DOHH2 (cell line): ENCODE data around the gene NETO2.

ENCODE experiments used
- H3F3A ChIP-seq: fragments of 200-600 bp; sonication (generic), shearing (Covaris generic); 2 replicates; pipeline ENCODE4 v1.6.0; 2016; ENCODE audit warnings: antibody characterized with exemption, mild to moderate bottlenecking; ENCODE audit not compliant: control insufficient read depth, insufficient read depth
- H3K27ac ChIP-seq: fragments of 200-600 bp; sonication (generic); 2 replicates; pipeline ENCODE4 v1.5.1; 2014; ENCODE audit warnings: low read depth, mild to moderate bottlenecking, low read length, moderate library complexity
- H3K27me3 ChIP-seq: fragments of 200-600 bp; sonication (generic); 2 replicates; pipeline ENCODE4 v1.6.1; 2014; ENCODE audit warnings: mild to moderate bottlenecking, low read length, mixed read lengths; ENCODE audit not compliant: control insufficient read depth
- H3K36me3 ChIP-seq: fragments of 200-600 bp; sonication (generic); 2 replicates; pipeline ENCODE4 v1.6.1; 2014; ENCODE audit warnings: mild to moderate bottlenecking, low read length, moderate library complexity, mixed read lengths; ENCODE audit not compliant: control insufficient read depth
- H3K4me1 ChIP-seq: fragments of 200-600 bp; sonication (generic); 2 replicates; pipeline ENCODE4 v1.6.1; 2014; ENCODE audit warnings: mild to moderate bottlenecking, low read length, mixed read lengths; ENCODE audit not compliant: control insufficient read depth
- H3K4me2 ChIP-seq: fragments of 200-600 bp; sonication (generic); 2 replicates; pipeline ENCODE4 v1.6.0; 2014; ENCODE audit warnings: mild to moderate bottlenecking, low read length, moderate library complexity
- H3K4me3 ChIP-seq: fragments of 200-600 bp; sonication (generic); 2 replicates; pipeline ENCODE4 v1.5.1; 2014; ENCODE audit warnings: mild to moderate bottlenecking, low read length, mixed read lengths
- H3K79me2 ChIP-seq: fragments of 200-600 bp; sonication (generic); 2 replicates; pipeline ENCODE4 v1.6.1; 2014; ENCODE audit warnings: mild to moderate bottlenecking, low read length, mixed read lengths; ENCODE audit not compliant: control insufficient read depth
- H3K9me2 ChIP-seq: fragments of 200-600 bp; sonication (generic); replicated peaks from 2 replicates; pipeline ENCODE4 v1.6.1; 2014; ENCODE audit warnings: mild to moderate bottlenecking, low read length, mixed read lengths; ENCODE audit not compliant: control insufficient read depth
- H3K9me3 ChIP-seq: fragments of 200-600 bp; sonication (generic); 2 replicates; pipeline ENCODE4 v1.6.1; 2014; ENCODE audit warnings: antibody characterized with exemption, low read length, mixed read lengths; ENCODE audit not compliant: control insufficient read depth, insufficient read depth
- H4K20me1 ChIP-seq: fragments of 200-600 bp; sonication (generic); 2 replicates; pipeline ENCODE4 v1.6.0; 2014; ENCODE audit warnings: low read depth, mild to moderate bottlenecking, antibody characterized with exemption, low read length, moderate library complexity; ENCODE audit not compliant: control insufficient read depth, insufficient read depth
- CTCF ChIP-seq: fragments of 200-600 bp; sonication (generic); IDR thresholded peaks from one replicate; pipeline ENCODE4 v1.5.1; 2014; ENCODE audit warnings: antibody characterized with exemption, mild to moderate bottlenecking, low read depth, low read length; ENCODE audit not compliant: poor library complexity, severe bottlenecking
- EZH2phosphoT487 ChIP-seq: fragments of 200-600 bp; sonication (generic); IDR thresholded peaks from 2 replicates; pipeline ENCODE4 v1.6.1; 2017; ENCODE audit warnings: borderline replicate concordance, mild to moderate bottlenecking, antibody characterized with exemption, low read length, moderate library complexity, mixed read lengths

The NETO2 gene

GRCh38 chr16:47047524-47048203 is 96.1 kb downstream of the NETO2 start:
- Histone ChIP-seq H3K27me3 (no peaks in the 10 kb centered on the region), H3K4me3 (peak overlapping the region; percentile 39), H4K20me1 (no peaks in the 10 kb centered on the region), H3K4me1 (peaks cover 33% of the 10 kb centered on the region), H3K79me2 (no peaks in the 10 kb centered on the region), H3F3A (peaks cover 2% of the 10 kb centered on the region; the same call in 1 of the 2 replicates), H3K36me3 (no peaks in the 10 kb centered on the region), H3K4me2 (peak overlapping the region; percentile 65), H3K9me3 (no peaks in the 10 kb centered on the region), H3K9me2 (no peaks in the 10 kb centered on the region), H3K27ac (no peak overlapping the region)
- TF ChIP-seq CTCF (no peak), EZH2phosphoT487 (no peak)

GRCh38 chr16:47046726-47047523 is 96.8 kb downstream of the NETO2 start:
- Histone ChIP-seq H3K4me3 (peak overlapping the region; percentile 39), H3K4me2 (peak overlapping the region; percentile 65), H3K9me3 (no peaks in the 10 kb centered on the region), H3K36me3 (no peaks in the 10 kb centered on the region), H3K9me2 (no peaks in the 10 kb centered on the region), H3K4me1 (peaks cover 36% of the 10 kb centered on the region), H3K27me3 (no peaks in the 10 kb centered on the region), H4K20me1 (no peaks in the 10 kb centered on the region), H3K79me2 (no peaks in the 10 kb centered on the region), H3F3A (peaks cover 2% of the 10 kb centered on the region; the same call in 1 of the 2 replicates), H3K27ac (no peak overlapping the region)
- TF ChIP-seq EZH2phosphoT487: no peak
- TF ChIP-seq CTCF: no peak

- no peaks in the 10 kb centered on the region for H3K79me2 ChIP-seq
- no peaks in the 10 kb centered on the region for H3K27me3 ChIP-seq
- H3K4me3 ChIP-seq: no peak overlapping the region
- no peaks in the 10 kb centered on the region for H3K9me3 ChIP-seq
- no peak for TF ChIP-seq EZH2phosphoT487
- TF ChIP-seq CTCF: no peak
- H4K20me1 ChIP-seq: no peaks in the 10 kb centered on the region
- H3K36me3 ChIP-seq: no peaks in the 10 kb centered on the region
- H3K4me2 ChIP-seq: no peak overlapping the region
- no peaks in the 10 kb centered on the region for H3K9me2 ChIP-seq
- H3K4me1 ChIP-seq: peaks cover 40% of the 10 kb centered on the region
- no peak overlapping the region for H3K27ac ChIP-seq
- peaks cover 2% of the 10 kb centered on the region; the same call in 1 of the 2 replicates for H3F3A ChIP-seq
These were observed 98.3 kb downstream of the NETO2 start for GRCh38 chr16:47045459-47045858.
